Caco-2 (cell line): ENCODE data around the gene DYNC2LI1. TPM values are rescaled to one million over a fixed set of nuclear protein-coding genes. Genes with fewer than 3 reads are reported as not detected.

Experiments
- BruUV-seq: library from RNA; stranded (reverse); fragments of 400-500 nt; replicated peaks from 2 replicates; lab custom pipeline; 2021; lab: Mats Ljungman, UMichigan
- CTCF ChIA-PET: fragments of 300-600 bp; sonication (Branson Sonifier 250); formaldehyde crosslinking; loops from one replicate; lab custom pipeline; 2022; ENCODE audit warnings: antibody characterized with exemption; lab: Charles Lee
- POLR2A ChIA-PET: fragments of 300-600 bp; sonication (Branson Sonifier 250); formaldehyde crosslinking; loops from one replicate; lab custom pipeline; 2022; ENCODE audit warnings: antibody characterized with exemption; lab: Charles Lee
- DNase-seq, 2 experiments: peaks; one replicate each; pipeline versions ENCODE4 v3.0.0 to v3.0.0-alpha.2; 2020 to 2022
- H3K27me3 ChIP-seq: replicated peaks from 2 replicates; pipeline ENCODE4 v1.6.0; 2011; ENCODE audit warnings: low read length; ENCODE audit not compliant: control insufficient read depth, insufficient read depth
- H3K36me3 ChIP-seq: 2 replicates; pipeline ENCODE4 v1.5.1; 2011; ENCODE audit warnings: low read length; ENCODE audit not compliant: control insufficient read depth, insufficient read depth
- H3K4me1 ChIP-seq: fragments of 250-450 bp; sonication (Bioruptor Pico); 2 replicates; pipeline ENCODE4 v1.5.1; 2020; ENCODE audit warnings: mild to moderate bottlenecking
- H3K4me3 ChIP-seq: 2 replicates; pipeline ENCODE4 v1.5.1; 2011; ENCODE audit warnings: low read depth, mild to moderate bottlenecking, control low read depth, low read length
- H3K9me3 ChIP-seq: fragments of 250-450 bp; sonication (Bioruptor Pico); 2 replicates; pipeline ENCODE4 v1.5.1; 2020; ENCODE audit warnings: mild to moderate bottlenecking, moderate library complexity
- H3K27ac Mint-ChIP-seq: one replicate; pipeline ENCODE4 v1.8.0; 2022; ENCODE audit warnings: mixed read lengths; ENCODE audit not compliant: unreplicated experiment
- H3K27me3 Mint-ChIP-seq: one replicate; pipeline ENCODE4 v1.8.0; 2022; ENCODE audit warnings: mixed read lengths; ENCODE audit not compliant: insufficient read depth, unreplicated experiment
- H3K36me3 Mint-ChIP-seq: one replicate; pipeline ENCODE4 v1.8.0; 2022; ENCODE audit warnings: mild to moderate bottlenecking, mixed read lengths; ENCODE audit not compliant: insufficient read depth, unreplicated experiment
- H3K4me1 Mint-ChIP-seq: one replicate; pipeline ENCODE4 v1.8.0; 2022; ENCODE audit warnings: low read depth, mixed read lengths; ENCODE audit not compliant: unreplicated experiment
- H3K4me3 Mint-ChIP-seq: one replicate; pipeline ENCODE4 v1.8.0; 2022; ENCODE audit warnings: mild to moderate bottlenecking, moderate library complexity, mixed read lengths; ENCODE audit not compliant: unreplicated experiment
- H3K9me3 Mint-ChIP-seq: one replicate; pipeline ENCODE4 v1.8.0; 2022; ENCODE audit warnings: mixed read lengths; ENCODE audit not compliant: unreplicated experiment
- intact Hi-C: fragments of 100-400 bp; cut with micrococcal nuclease; formaldehyde crosslinking; loops from one replicate; pipeline ENCODE4 v1.10.0; 2022; ENCODE audit not compliant: unreplicated experiment
- total RNA-seq: library from RNA; stranded (reverse); gene quantifications from 2 replicates; pipeline ENCODE4 v1.2.3, GENCODE V29; 2022
- TF ChIP-seq, protein P1 (sequence below), 2 experiments: fragments of 200-600 bp in 1 of 2; IDR thresholded peaks; 1 replicate in 1 of 2; 2 replicates in 1 of 2; pipeline versions ENCODE4 v1.5.1 to v1.8.0; 2011 to 2022; ENCODE audit warnings: antibody characterized with exemption in 1 of 2, control low read depth in 1 of 2, inconsistent platforms in 1 of 2, low read depth in 1 of 2, low read length in 1 of 2, mild to moderate bottlenecking in 1 of 2, moderate library complexity in 1 of 2; ENCODE audit not compliant: insufficient read depth in 1 of 2, severe bottlenecking in 1 of 2, unreplicated experiment in 1 of 2

DYNC2LI1 gene
- total RNA-seq, 1 experiment from 2014 or later: 8.3 TPM

- H3K36me3 Mint-ChIP-seq: no peaks in the 10 kb centered on the region
- POLR2A ChIA-PET: no interaction called here
Observed at GRCh38 chr2:43842866-43843226, 69.0 kb downstream of the DYNC2LI1 start.

GRCh38 chr2:43845181-43845580 is 71.3 kb downstream of the DYNC2LI1 start:
- DNase-seq: no peak
- no peaks in the 10 kb centered on the region for H3K4me1 ChIP-seq
- no peak overlapping the region for H3K4me3 ChIP-seq
- ChIA-PET CTCF (no interaction called here), POLR2A (interaction anchor here (0.5 kb wide), 1 partner anchor 393 kb away, joined by 3 read pairs; no protein-coding TSS in a partner anchor)
- Mint-ChIP-seq H3K4me1 (no peaks in the 10 kb centered on the region), H3K27me3 (no peaks in the 10 kb centered on the region), H3K4me3 (no peak overlapping the region), H3K36me3 (no peaks in the 10 kb centered on the region), H3K27ac (no peak overlapping the region), H3K9me3 (no peaks in the 10 kb centered on the region)
- intact Hi-C loops: no loop called here
- TF ChIP-seq, protein P1, sequence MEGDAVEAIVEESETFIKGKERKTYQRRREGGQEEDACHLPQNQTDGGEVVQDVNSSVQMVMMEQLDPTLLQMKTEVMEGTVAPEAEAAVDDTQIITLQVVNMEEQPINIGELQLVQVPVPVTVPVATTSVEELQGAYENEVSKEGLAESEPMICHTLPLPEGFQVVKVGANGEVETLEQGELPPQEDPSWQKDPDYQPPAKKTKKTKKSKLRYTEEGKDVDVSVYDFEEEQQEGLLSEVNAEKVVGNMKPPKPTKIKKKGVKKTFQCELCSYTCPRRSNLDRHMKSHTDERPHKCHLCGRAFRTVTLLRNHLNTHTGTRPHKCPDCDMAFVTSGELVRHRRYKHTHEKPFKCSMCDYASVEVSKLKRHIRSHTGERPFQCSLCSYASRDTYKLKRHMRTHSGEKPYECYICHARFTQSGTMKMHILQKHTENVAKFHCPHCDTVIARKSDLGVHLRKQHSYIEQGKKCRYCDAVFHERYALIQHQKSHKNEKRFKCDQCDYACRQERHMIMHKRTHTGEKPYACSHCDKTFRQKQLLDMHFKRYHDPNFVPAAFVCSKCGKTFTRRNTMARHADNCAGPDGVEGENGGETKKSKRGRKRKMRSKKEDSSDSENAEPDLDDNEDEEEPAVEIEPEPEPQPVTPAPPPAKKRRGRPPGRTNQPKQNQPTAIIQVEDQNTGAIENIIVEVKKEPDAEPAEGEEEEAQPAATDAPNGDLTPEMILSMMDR (IDR thresholded peaks at IDR 0.05; ENCODE audit: insufficient read depth in 1 of 2, low read depth in 1 of 2, low read length in 1 of 2, severe bottlenecking in 1 of 2, unreplicated experiment in 1 of 2): no peak
- no peaks in the 10 kb centered on the region for H3K27me3 ChIP-seq
- no peaks in the 10 kb centered on the region for H3K9me3 ChIP-seq
- H3K36me3 ChIP-seq: no peaks in the 10 kb centered on the region
- BruUV-seq: no TSS peak

More at GRCh38 chr2:43842866-43843226, 69.0 kb downstream of the DYNC2LI1 start:
- H3K9me3 ChIP-seq: no peaks in the 10 kb centered on the region
- Mint-ChIP-seq H3K27me3 (no peaks in the 10 kb centered on the region), H3K4me3 (no peak overlapping the region), H3K9me3 (no peaks in the 10 kb centered on the region), H3K4me1 (no peaks in the 10 kb centered on the region), H3K27ac (no peak overlapping the region)
- no peaks in the 10 kb centered on the region for H3K36me3 ChIP-seq
- BruUV-seq: no TSS peak
- no peaks in the 10 kb centered on the region for H3K4me1 ChIP-seq
- TF ChIP-seq, protein P1 (IDR thresholded peaks at IDR 0.05; ENCODE audit: insufficient read depth in 1 of 2, low read depth in 1 of 2, low read length in 1 of 2, severe bottlenecking in 1 of 2, unreplicated experiment in 1 of 2): no peak
- intact Hi-C loops: no loop called here
- H3K27me3 ChIP-seq: no peaks in the 10 kb centered on the region
- no peak overlapping the region for H3K4me3 ChIP-seq
- no peak for DNase-seq
- CTCF ChIA-PET: interaction anchor here (0.5 to 0.6 kb wide), 2 partner anchors 40 to 207 kb away, joined by 4 to 5 read pairs; no protein-coding TSS in a partner anchor

DNA sequence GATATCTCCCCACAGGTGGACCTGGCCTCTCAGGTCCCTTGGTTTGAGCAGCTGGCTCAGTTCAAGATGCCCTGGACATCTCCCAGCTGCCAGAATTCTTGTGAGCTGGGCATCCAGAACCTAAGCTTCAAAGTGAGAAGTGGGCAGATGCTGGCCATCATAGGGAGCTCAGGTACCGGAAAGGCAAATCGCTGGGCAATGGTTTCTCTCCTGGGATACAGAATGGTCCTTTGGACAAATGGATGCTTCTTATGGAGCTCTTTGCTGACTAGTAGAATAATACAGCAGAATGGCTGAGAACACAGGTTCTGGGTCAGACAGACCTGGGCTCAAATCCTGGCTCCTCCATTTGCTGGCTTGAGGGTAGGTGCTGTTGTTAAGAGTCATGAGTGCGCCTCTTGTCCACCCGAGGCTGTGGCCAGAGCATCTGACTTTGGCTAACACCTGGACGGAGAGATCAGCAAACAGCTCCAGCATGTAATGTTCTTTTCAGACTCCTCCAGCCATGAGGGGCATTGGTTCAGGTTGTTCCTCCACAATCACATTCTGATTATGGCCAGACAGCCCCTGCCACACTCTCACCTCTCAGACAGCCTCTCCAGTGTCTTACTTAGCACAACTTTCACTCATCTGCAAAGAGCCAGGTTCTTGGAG is 72.4 kb downstream of the DYNC2LI1 start:
- CTCF ChIA-PET: interaction anchor here (0.7 to 1.7 kb wide), 2 partner anchors 12 to 241 kb away, joined by 3 to 5 read pairs; no protein-coding TSS in a partner anchor
- intact Hi-C loops: no loop called here
- H3K4me1 Mint-ChIP-seq: no peaks in the 10 kb centered on the region

More for the DNA sequence above, 72.4 kb downstream of the DYNC2LI1 start:
- BruUV-seq: no TSS peak
- no peaks in the 10 kb centered on the region for H3K36me3 Mint-ChIP-seq
- no peaks in the 10 kb centered on the region for H3K36me3 ChIP-seq
- H3K9me3 Mint-ChIP-seq: no peaks in the 10 kb centered on the region
- no peak overlapping the region for H3K4me3 Mint-ChIP-seq
- H3K9me3 ChIP-seq: no peaks in the 10 kb centered on the region
- no peak overlapping the region for H3K27ac Mint-ChIP-seq
- H3K27me3 ChIP-seq: no peaks in the 10 kb centered on the region
- H3K4me3 ChIP-seq: no peak overlapping the region
- no peak for DNase-seq
- POLR2A ChIA-PET: no interaction called here
- H3K4me1 ChIP-seq: no peaks in the 10 kb centered on the region
- H3K27me3 Mint-ChIP-seq: no peaks in the 10 kb centered on the region
- TF ChIP-seq, protein P1 (IDR thresholded peaks at IDR 0.05; ENCODE audit: insufficient read depth in 1 of 2, low read depth in 1 of 2, low read length in 1 of 2, severe bottlenecking in 1 of 2, unreplicated experiment in 1 of 2): no peak
